OCI-LY7 (cell line): ENCODE results near the gene ERC1.

ENCODE experiments used
- CTCF ChIP-seq: fragments of 200-600 bp; sonication (generic); conservative IDR thresholded peaks from 2 replicates; pipeline ENCODE4 v1.5.1; 2014; ENCODE audit warnings: mild to moderate bottlenecking, antibody characterized with exemption, low read length, moderate library complexity, mixed read lengths
- EZH2phosphoT487 ChIP-seq: fragments of 200-600 bp; sonication (generic); IDR thresholded peaks from 2 replicates; pipeline ENCODE4 v1.6.1; 2018; ENCODE audit warnings: low read depth, borderline replicate concordance, mild to moderate bottlenecking, mixed run types, antibody characterized with exemption, low read length, moderate library complexity, mixed read lengths

DNA sequence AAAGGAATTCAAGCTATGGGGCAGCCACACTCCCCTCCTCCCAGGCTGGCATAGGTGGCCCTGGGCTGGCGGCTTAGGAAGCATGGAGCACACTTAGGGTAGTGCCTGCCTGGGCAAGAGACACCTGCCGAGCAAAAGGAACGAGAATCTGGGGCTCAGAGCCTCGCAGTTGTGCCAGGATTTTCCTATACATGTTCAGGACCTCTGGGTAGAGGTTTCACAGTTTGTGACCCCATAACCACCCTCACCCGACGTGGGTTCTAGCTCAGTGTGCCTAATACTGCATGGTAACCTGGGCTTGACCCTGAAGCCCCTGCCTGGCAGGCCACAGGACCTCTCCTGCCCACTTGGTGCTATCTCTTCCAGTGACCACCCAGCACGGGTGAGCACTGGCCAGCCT lies 503.8 kb downstream of the ERC1 start:
- no peak for TF ChIP-seq CTCF
- no peak for TF ChIP-seq EZH2phosphoT487
